K562 (cell line): ENCODE measurements around the gene CRTAP. TPM values are rescaled to one million over a fixed set of nuclear protein-coding genes. Genes with fewer than 3 reads are reported as not detected.

Source experiments
- ARID3A ChIP-seq: IDR thresholded peaks from 2 replicates; pipeline ENCODE4 v1.6.1; 2012; ENCODE audit warnings: low read depth, low read length, improper control_type of control experiment, borderline replicate concordance
- CBX5 ChIP-seq: IDR thresholded peaks from 2 replicates; pipeline ENCODE4 v1.6.1; 2014; ENCODE audit warnings: low read depth, borderline replicate concordance
- CHAMP1 ChIP-seq: fragments of 450-650 bp; IDR thresholded peaks from 2 replicates; pipeline ENCODE4 v1.6.1; 2016; ENCODE audit warnings: mild to moderate bottlenecking
- CREB3L1 ChIP-seq: fragments of 450-650 bp; IDR thresholded peaks from 2 replicates; pipeline ENCODE4 v1.6.1; 2014; ENCODE audit warnings: low read depth, mild to moderate bottlenecking, moderate library complexity, borderline replicate concordance
- LEF1 ChIP-seq: fragments of 450-650 bp; IDR thresholded peaks from 2 replicates; pipeline ENCODE4 v1.6.1; 2016; ENCODE audit warnings: mild to moderate bottlenecking
- MNT ChIP-seq, 2 experiments: fragments of 450-650 bp; conservative IDR thresholded peaks; 2 replicates each; pipeline ENCODE4 v1.6.1; 2017; ENCODE audit warnings: mild to moderate bottlenecking in 2 of 2, moderate library complexity in 2 of 2
- NR0B1 ChIP-seq: fragments of 450-650 bp; IDR thresholded peaks from one replicate; pipeline ENCODE4 v1.6.1; 2018; ENCODE audit warnings: mild to moderate bottlenecking, moderate library complexity; ENCODE audit not compliant: partially characterized antibody
- NR3C1 ChIP-seq: sonication (generic); formaldehyde crosslinking; IDR thresholded peaks from 2 replicates; pipeline ENCODE4 v1.8.1; 2022; ENCODE audit warnings: missing genetic modification reagents
- PCBP2 ChIP-seq: fragments of 200-400 bp; formaldehyde crosslinking; IDR thresholded peaks from 2 replicates; pipeline ENCODE4 v1.6.1; 2018; ENCODE audit warnings: low read length, low read depth, mild to moderate bottlenecking, moderate library complexity; ENCODE audit not compliant: poor library complexity, severe bottlenecking
- SLC30A9 ChIP-seq: fragments of 250-450 bp; sonication (Bioruptor Pico); IDR thresholded peaks from 2 replicates; pipeline ENCODE4 v1.8.0; 2022; ENCODE audit warnings: mild to moderate bottlenecking, moderate library complexity
- TAL1 ChIP-seq: fragments of 450-650 bp; IDR thresholded peaks from 2 replicates; pipeline ENCODE4 v1.6.1; 2016; ENCODE audit warnings: mild to moderate bottlenecking
- ZBTB11 ChIP-seq, 3 experiments: fragments of 200-800 bp in 1 of 3; fragments of 250-450 bp in 1 of 3; fragments of 450-650 bp in 1 of 3; sonication (Bioruptor Pico) in 1 of 3; sonication (Bioruptor generic) in 1 of 3; formaldehyde crosslinking in 1 of 3; IDR thresholded peaks; 2 replicates each; pipeline versions ENCODE4 v1.6.1 to v1.8.0; 2016 to 2022; ENCODE audit warnings: mild to moderate bottlenecking in 2 of 3, missing genetic modification characterization in 2 of 3, missing compliant biosample characterization in 1 of 3, moderate library complexity in 1 of 3
- ZBTB17 ChIP-seq: fragments of 450-650 bp; formaldehyde crosslinking; IDR thresholded peaks from 2 replicates; pipeline ENCODE4 v1.4.0; 2020; ENCODE audit warnings: mild to moderate bottlenecking
- ZNF324 ChIP-seq: fragments of 250-450 bp; sonication (Bioruptor Pico); IDR thresholded peaks from 2 replicates; pipeline ENCODE4 v1.4.0; 2020; ENCODE audit warnings: mild to moderate bottlenecking
- ZNF644 ChIP-seq: fragments of 200-800 bp; sonication (Bioruptor generic); IDR thresholded peaks from 2 replicates; pipeline ENCODE4 v1.6.1; 2016; ENCODE audit warnings: low read depth, missing genetic modification characterization, missing compliant biosample characterization
- ZNF830 ChIP-seq: fragments of 250-450 bp; sonication (Bioruptor Pico); IDR thresholded peaks from 2 replicates; pipeline ENCODE4 v1.5.0; 2021; ENCODE audit warnings: mild to moderate bottlenecking
- polyA plus RNA-seq, 8 experiments: library from polyadenylated mRNA; depleted of rRNA in 4 of 8; stranded (reverse) in 5 of 8; unstranded in 3 of 8; fragments of >200 nt; fragmentation: Nextera tagmentation in 2 of 8; fragmentation: Illumina TruSeq in 1 of 8; extraction: Ambion mirVana in 2 of 8; extraction: Trizol in 1 of 8; gene quantifications; 2 replicates each; pipeline versions ENCODE4 v1.2.1 to v1.2.3, GENCODE V29; 2011 to 2014; ENCODE audit warnings: inconsistent platforms in 1 of 8, missing spikeins in 1 of 8
- total RNA-seq, 7 experiments: library from RNA; depleted of rRNA in 6 of 7; stranded (reverse); fragments of >200 nt in 6 of 7; fragmentation: Illumina TruSeq in 2 of 7; extraction: Trizol in 2 of 7; gene quantifications; 2 replicates each; pipeline versions ENCODE4 v1.2.1 to v1.2.3, GENCODE V29; 2011 to 2021; ENCODE audit warnings: low replicate concordance in 1 of 7

The CRTAP gene
- total and polyA plus RNA-seq, 9 of the 15 experiments (the other 6 are each of a cell fraction or from before 2014, with no cell fraction given): 10.0 to 121 (median 53.0) TPM

GRCh38 chr3:33067484-33067883 lies 46.3 kb upstream of the CRTAP start (continued):
- TF ChIP-seq CREB3L1: no peak
- peak; percentile 44 for TF ChIP-seq TAL1
- TF ChIP-seq ZBTB17 (CRISPR knock-in tag): no peak
- TF ChIP-seq ZNF830: no peak
- no peak for TF ChIP-seq CHAMP1
- TF ChIP-seq NR3C1 (CRISPR knock-in tag): no peak
- peak; percentile 88 for TF ChIP-seq LEF1
- TF ChIP-seq ZBTB11 (CRISPR knock-in tag; IDR thresholded peaks at IDR 0.05): no peak
- no peak for TF ChIP-seq NR0B1
- no peak for TF ChIP-seq ZNF644 (tag)
- no peak for TF ChIP-seq SLC30A9 (CRISPR knock-in tag)
- peak in 1 of 2 experiments; percentile 52; a peak in 2 of 4 replicates for TF ChIP-seq MNT (conservative IDR thresholded peaks at IDR 0.05)
- no peak for TF ChIP-seq PCBP2
- no peak for TF ChIP-seq ZNF324 (CRISPR knock-in tag)
- TF ChIP-seq ARID3A: peak; percentile 59; the same call in 1 of the 2 replicates
- TF ChIP-seq CBX5: no peak
